NB4 (cell line): ENCODE data around the gene SMC5.

Experiments used
- MAX ChIP-seq: IDR thresholded peaks from 2 replicates; pipeline ENCODE4 v1.6.1; 2011; ENCODE audit warnings: low read depth, low read length
- POLR2A ChIP-seq: IDR thresholded peaks from 2 replicates; pipeline ENCODE4 v1.6.1; 2011; ENCODE audit warnings: mild to moderate bottlenecking; ENCODE audit not compliant: insufficient read length; ENCODE audit errors: extremely low read depth
- TF ChIP-seq, protein P1 (sequence below): IDR thresholded peaks from one replicate; pipeline ENCODE4 v1.5.1; 2012; ENCODE audit warnings: low read depth, low read length

DNA sequence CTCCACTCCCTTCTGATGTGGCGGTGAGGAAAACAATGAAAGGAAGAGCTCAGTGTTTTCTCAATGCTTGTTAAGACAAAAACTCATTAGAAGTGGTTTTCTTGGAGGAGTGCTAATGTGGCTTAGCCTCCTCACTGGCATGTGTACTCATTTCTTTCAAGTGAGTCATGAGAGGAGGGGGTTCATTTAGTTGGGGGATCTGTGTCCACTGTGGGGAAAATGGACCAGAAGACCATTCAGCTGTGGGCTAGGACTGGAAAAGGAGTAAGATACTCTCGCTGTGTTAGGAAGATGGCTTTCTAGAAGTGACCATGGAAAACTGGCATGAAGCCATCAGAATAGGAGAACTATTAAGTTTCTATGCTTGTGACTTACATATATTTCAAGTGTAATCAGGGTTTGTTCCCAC lies 132.2 kb downstream of the SMC5 start:
- TF ChIP-seq, protein P1, sequence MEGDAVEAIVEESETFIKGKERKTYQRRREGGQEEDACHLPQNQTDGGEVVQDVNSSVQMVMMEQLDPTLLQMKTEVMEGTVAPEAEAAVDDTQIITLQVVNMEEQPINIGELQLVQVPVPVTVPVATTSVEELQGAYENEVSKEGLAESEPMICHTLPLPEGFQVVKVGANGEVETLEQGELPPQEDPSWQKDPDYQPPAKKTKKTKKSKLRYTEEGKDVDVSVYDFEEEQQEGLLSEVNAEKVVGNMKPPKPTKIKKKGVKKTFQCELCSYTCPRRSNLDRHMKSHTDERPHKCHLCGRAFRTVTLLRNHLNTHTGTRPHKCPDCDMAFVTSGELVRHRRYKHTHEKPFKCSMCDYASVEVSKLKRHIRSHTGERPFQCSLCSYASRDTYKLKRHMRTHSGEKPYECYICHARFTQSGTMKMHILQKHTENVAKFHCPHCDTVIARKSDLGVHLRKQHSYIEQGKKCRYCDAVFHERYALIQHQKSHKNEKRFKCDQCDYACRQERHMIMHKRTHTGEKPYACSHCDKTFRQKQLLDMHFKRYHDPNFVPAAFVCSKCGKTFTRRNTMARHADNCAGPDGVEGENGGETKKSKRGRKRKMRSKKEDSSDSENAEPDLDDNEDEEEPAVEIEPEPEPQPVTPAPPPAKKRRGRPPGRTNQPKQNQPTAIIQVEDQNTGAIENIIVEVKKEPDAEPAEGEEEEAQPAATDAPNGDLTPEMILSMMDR, result no peak
- TF ChIP-seq POLR2A (no peak), MAX (no peak)
